DLD1 (cell line): ENCODE measurements around the gene C5orf15.

Experiments
- in situ Hi-C: cut with HindIII; loops from 2 replicates; pipeline ENCODE4 v1.10.0; 2017; ENCODE audit warnings: low sequenced_read_pairs

C5orf15 gene

GRCh38 chr5:133968204-133968980 lies at the start of gene C5orf15:
TSS of gene C5orf15 (minus strand) at chr5:133968625. CDS start at chr5:133968584, 41 bp downstream.
- in situ Hi-C loops, result no loop called here

GRCh38 chr5:134008266-134008749 lies 39.9 kb upstream of the C5orf15 start:
- in situ Hi-C loops, result no loop called here

- in situ Hi-C loops, result no loop called here
These were observed 39.3 kb upstream of the C5orf15 start for GRCh38 chr5:134007581-134008265.

- in situ Hi-C loops, result no loop called here
These were observed 37.7 kb upstream of the C5orf15 start for GRCh38 chr5:134006115-134006514.

DNA sequence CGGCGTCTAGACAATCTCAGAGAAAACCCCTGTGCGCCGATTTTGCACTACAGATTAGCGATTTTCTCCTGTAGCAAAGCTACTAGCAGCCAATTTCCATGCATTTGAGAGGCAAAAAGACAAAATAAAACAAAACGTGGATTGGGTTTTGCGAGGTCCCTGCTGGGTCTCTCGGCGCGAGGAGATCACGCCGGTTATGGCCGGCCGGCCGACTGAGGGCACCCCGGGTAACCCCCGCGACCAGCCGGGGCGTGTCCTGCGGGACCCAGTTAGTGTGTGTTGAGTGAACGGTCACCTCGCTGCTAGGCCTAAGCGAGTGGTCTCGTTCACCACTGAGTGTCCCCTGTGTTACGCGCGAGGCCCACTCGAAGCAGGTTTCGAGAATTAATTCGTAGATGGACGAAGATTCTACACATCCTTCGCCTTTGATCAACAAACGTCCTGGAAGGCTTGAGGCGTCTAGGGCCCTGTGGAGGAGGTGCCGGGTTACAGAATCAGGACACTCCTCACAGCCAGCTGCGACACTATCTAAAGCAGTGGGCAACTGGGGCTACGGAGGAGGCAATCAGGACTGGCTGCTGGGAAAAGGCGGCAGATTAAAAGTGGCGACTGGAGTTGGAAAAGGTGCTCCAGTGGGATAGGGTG lies 37.1 kb upstream of the C5orf15 start:
- in situ Hi-C loops, result no loop called here

DNA sequence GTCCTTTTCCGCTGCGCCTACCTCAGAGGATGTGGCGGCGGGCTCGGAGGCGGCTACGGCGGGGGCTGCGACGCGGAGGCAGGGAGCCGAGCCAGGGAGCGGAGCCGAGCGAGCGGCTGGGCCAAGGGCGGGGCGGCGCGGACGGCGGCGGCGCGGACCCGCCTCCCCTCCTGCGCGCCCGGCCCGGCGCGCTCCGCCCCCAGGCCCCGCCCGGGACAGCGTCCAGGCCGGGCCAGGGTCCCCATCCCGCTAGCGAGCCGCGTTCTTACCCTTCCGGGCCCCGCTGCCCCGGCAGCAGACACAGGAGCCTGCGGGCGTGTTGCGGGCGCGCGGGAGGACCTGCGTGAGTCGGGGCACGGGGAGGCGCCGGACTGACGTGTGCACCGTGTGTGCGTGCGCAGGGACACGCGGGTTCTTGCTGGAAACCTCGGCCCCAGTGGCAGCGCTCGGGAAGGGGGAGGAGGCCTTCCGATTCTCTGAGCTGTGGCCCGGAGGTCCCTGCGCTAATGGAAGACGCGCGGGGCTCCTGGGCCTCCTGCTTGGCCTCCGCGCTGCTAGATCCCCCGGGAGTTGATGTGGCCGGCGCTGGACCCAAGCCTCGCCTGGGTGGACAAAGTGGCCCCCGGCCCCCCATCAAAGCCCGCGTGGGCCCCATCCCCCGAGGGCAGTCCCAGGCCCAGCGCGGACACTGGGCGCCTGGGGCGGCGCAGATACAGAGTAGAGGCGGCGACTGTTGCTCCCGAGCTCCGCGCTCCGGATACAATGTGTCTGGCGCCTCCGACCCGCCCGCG lies 36.4 kb upstream of the C5orf15 start, which contains the start of gene VDAC1:
Gene VDAC1 (minus strand): TSS at position 350 of the 791 bp plus-strand sequence. CDS start 11,963 bp downstream, outside the sequence.
- in situ Hi-C loops, result no loop called here

DNA sequence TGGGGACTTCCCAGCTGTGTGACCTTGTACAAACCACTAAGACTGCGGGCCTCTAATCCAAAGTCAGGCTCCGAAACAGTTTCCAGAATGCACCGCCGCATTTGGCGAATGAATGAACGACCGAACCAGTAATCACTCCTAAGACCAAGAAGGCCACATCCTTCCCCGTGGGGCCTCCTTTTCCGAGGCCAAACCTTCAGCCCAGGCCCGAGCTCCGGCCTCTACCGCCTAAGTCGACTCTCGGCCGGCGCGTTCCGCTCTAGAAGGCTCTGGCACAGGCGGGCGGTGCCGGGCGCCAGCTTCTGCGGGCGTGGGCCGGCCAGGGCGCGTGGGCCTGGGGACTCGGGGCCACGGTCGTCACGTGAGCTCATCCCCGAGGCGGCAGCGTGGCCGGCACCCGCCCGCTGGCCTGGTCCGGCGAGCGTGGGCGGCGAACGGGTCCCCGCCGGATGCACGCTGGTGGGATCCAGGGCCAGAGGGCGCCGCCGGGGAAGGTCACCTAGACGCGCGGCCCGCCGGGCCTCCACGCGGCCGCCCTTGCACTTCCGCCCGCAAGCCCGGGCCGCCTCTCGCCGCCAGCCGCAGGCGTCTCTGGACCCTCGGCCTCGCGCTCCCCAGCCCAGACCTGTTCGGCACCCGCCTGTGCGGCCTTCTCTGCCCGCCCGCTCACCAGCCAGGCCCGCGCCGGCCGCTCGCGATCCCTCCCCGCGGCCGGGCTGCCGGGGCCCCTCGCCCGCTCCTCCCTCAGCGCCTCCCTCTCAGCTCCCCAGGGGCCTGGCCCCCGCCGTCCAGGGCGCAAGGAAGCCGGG lies 35.6 kb upstream of the C5orf15 start:
- in situ Hi-C loops, result no loop called here

GRCh38 chr5:134003064-134003816 lies 34.8 kb upstream of the C5orf15 start:
- in situ Hi-C loops, result no loop called here

DNA sequence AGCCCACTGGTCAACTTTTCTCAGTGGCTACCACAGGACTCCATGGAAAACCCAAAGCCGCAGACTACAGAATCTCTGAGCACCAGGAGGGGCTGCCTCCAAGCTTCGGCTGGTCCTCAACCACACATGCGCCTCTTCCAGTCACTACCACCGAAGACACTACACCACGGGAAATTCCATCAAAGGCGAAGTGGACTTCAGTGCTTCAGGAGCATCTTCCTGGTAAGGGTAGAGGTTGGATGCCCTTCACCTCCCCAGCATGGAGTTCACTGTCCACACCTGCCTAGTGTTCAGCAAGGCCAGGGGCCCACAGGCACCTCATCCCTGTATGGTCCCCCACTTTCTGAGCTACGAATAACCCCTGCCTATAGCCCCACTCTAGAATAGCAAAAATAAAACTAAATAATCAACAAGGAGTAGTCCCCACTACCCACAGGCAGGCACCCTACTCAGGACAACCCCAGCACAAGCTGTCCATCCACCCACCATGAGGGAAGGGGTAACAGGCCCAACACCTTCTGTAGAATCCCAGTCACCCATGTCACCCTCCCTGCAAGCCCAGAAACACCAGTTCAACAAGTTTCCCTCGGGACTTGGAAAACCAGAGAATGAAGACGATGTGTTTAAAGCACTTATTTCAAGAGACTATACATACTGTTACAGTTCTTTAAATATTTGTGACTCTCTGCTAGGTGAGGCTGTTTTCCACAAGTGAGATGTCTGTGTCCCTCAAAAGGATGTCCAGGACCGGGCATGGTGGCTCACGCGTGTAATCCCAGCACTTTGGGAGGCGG lies 33.7 kb upstream of the C5orf15 start:
- in situ Hi-C loops, result no loop called here

GRCh38 chr5:134000696-134001453 lies 32.5 kb upstream of the C5orf15 start:
- in situ Hi-C loops, result no loop called here

DNA sequence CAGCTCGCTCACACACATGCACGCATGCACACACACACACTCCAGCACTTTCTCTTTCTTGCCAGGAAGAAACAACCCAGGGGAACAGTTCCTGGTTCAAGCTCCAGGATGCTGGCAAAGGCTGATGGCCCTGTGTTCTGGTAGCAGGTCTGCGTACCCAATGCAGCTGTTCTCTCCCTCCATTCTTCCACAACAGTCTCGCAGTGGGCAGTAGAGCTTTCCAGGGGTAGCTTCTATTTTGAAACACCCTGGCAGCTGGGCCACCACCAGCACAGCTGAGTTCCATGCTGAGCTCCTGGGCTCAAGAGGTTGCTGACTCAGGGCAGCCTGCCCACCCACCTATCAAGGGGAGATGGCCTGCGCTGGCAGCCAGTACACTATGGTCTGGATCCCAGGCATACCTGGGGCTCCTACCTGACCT lies 31.7 kb upstream of the C5orf15 start:
- in situ Hi-C loops, result no loop called here

DNA sequence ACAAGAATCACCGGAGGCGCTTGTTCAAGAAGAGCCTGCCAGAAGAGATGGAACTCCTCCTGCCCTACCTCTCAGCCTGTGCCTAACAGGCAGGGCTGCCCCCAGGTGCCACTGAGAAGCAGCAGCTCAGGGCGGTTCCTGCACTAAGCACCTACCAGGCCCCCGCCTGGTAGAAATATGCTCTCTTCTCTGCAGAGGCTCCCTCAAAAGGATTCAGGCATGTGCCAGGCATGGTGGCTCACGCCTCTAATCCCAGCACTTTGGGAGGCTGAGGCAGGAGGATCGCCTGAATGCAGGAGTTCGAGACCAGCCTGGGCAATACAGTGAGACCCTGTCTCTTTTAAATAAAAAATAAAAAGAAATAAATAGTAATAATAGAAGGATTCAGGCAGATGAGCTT lies 30.4 kb upstream of the C5orf15 start:
- in situ Hi-C loops, result no loop called here

- in situ Hi-C loops, result no loop called here
These were observed 29.6 kb upstream of the C5orf15 start for GRCh38 chr5:133998042-133998441.

GRCh38 chr5:133996683-133997252 lies 28.3 kb upstream of the C5orf15 start:
- in situ Hi-C loops, result no loop called here

- in situ Hi-C loops, result no loop called here
These were observed 27.6 kb upstream of the C5orf15 start for GRCh38 chr5:133995883-133996563.

GRCh38 chr5:133995341-133995740 lies 26.9 kb upstream of the C5orf15 start:
- in situ Hi-C loops, result no loop called here

DNA sequence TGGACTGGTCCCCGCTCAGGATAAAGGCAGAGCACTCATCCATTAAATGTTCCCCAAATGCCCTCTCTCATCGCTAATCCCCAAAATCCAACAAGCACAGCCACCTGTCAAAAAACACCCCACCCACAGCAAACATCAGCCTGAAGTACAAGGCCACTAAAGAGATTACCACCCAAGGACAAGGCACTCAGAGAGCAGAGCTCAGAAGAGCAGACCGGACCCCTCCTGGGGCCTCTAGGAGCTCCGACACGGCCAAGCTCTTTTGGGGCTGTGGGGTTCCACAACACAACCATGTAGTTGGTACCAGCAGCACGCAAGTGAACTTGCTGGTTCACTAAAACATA lies 26.5 kb upstream of the C5orf15 start:
- in situ Hi-C loops, result no loop called here
